Neuron (in vitro differentiated cells): ENCODE results near the gene SPRN.
"Not testable (repeated sequence)": the region's sequence is repeated elsewhere in the genome, so short reads cannot be mapped to it uniquely, and the experiment has no call there.

Experiments used
- H2AFZ ChIP-seq: one replicate; pipeline ENCODE4 v1.6.1; 2013; ENCODE audit warnings: low read depth, mild to moderate bottlenecking, inconsistent platforms, low read length, moderate library complexity
- H3K27me3 ChIP-seq: one replicate; pipeline ENCODE4 v1.6.1; 2013; ENCODE audit warnings: low read length; ENCODE audit not compliant: insufficient read depth
- H3K36me3 ChIP-seq: one replicate; pipeline ENCODE4 v1.6.1; 2013; ENCODE audit warnings: low read length; ENCODE audit not compliant: insufficient read depth
- H3K4me1 ChIP-seq: one replicate; pipeline ENCODE4 v1.6.1; 2013; ENCODE audit warnings: low read length; ENCODE audit not compliant: insufficient read depth
- H3K4me3 ChIP-seq: 2 replicates; pipeline ENCODE4 v1.5.1; 2013; ENCODE audit warnings: mild to moderate bottlenecking, low read length, moderate library complexity
- H3K9me3 ChIP-seq: one replicate; pipeline ENCODE4 v1.6.1; 2013; ENCODE audit warnings: low read length

SPRN gene

DNA sequence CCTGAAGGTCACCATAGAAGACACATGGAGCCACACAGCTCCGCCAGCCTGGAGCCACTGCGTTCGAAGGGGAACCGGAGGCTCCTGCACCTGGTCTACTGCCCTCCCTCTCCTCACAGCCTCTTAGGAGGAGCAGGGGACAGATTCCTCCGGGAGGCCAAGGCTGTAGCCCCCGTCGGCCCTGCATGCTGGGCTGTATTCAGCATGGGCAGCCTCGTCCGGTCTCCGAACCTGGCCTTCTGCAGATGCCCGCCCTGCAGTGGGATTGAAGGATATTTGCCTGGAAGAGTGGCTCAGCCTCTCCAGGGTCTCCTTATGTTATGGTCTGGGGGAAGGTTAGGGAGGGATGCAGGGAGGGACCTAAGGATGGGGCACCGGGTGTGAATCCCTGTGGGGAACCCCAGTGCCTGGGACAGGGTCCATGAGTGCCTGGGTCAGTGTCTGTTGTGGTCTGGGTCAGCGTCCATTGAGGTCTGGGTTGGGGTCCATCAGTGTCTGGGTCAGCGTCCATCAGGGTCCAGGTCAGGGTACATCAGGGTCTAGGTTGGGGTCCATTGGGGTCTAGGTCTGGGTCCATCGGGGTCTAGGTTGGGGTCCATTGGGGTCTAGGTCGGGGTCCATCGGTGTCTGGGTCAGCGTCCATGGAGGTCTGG lies 16.3 kb upstream of the SPRN start:
- Histone ChIP-seq H2AFZ (no peak overlapping the region), H3K4me1 (no peaks in the 10 kb centered on the region), H3K27me3 (no peaks in the 10 kb centered on the region), H3K9me3 (peaks cover 5% of the 10 kb centered on the region), H3K4me3 (no peak overlapping the region), H3K36me3 (no peaks in the 10 kb centered on the region)

DNA sequence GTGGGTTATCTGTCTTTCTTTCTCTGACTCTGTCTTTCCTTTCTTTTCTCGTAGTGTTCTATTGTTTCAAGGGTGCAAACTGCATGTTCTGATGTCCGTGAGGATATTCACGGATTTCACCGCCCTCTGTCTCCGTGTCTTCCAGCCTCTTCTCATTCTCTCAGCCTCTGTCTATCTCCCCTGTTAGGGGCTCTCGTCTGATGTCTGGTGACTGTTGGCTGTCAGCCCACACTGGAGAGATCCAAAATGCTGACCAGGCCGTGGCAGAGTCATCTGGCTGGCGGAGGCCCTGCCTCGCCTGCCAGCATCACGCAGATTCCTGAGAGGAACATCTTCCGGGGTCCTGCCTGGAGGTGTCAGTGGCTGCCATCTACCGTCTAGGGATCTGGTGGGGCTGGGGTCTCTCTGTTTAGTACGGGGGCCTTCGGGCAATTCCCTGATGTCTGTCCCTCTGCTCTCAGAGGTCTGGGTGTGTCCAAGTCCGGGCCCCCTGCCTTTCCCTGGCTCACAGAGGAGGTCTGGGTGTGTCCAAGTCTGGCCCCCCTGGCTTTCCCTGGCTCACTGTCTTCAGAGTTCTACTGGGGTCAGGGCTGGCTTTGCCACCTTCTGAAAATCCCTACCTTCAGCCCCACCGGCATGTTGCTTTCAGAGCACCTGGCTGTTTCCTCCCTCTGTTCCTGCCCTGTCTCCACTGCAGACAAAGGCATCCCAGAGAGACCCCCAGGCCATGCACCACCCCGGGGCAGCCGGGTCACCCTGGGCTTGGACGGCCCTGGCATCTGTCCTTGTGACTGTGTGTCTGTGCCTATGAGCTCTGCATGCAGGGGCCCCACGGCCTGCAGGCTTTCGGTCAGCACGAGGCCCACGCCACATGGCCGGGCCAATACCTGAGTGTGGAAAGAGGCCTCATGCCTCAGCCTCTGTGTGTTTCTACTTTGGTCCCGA lies 15.4 kb upstream of the SPRN start:
- Histone ChIP-seq H3K36me3 (no peaks in the 10 kb centered on the region), H3K4me1 (no peaks in the 10 kb centered on the region), H2AFZ (no peak overlapping the region), H3K27me3 (no peaks in the 10 kb centered on the region), H3K4me3 (no peak overlapping the region), H3K9me3 (peaks cover 3% of the 10 kb centered on the region)

DNA sequence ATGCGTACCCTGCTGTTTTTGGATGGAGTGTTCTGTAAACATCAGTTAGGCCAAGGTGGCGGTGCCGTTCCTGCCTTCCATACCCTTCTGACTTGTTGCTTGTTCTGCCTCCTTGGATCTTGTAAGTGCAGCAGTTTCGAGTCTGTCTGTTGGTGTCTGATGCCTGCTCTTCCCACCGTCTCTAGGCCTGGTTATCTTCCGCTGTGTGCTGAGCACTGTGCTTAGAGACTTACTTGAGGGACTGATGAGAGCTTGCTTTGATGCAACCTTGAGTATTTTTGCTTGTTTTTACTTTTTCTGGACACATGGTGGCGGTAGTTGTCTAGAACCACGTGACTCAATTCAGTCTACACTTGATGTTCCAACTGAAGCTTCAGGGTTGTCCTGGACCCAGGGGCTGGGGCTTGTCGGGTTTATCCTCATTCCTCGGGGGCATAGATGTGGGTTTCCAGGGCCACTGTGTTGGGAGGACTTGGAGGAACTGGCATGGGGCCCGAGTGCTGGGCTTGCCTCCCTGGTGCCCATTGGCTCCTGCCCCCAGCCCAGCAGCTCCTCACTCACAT lies 14.4 kb upstream of the SPRN start:
- Histone ChIP-seq H3K4me1 (no peaks in the 10 kb centered on the region), H3K27me3 (no peaks in the 10 kb centered on the region), H3K9me3 (no peaks in the 10 kb centered on the region), H3K4me3 (no peak overlapping the region), H2AFZ (no peak overlapping the region), H3K36me3 (no peaks in the 10 kb centered on the region)

DNA sequence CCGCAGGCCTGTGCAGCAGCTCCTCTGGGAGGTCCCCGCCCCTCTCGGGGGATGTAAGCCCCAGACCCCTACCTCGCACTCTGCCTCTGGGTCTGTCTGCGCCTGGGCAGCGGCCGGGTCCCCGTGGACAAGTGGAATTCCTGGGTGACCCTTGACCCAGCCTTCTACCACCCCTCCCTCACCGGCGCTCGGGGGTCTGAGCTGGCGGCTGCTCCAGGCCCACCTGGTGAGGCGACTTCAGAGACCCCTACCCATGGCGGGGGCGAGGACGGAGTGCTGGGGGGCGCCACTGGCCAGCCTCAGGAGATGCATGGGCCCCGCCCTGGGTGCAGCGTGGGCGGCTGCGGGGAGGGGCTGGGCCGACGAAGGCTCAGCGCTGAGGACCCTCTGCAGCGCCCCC lies 8.4 kb upstream of the SPRN start:
- H3K27me3 ChIP-seq, H3K36me3 ChIP-seq, H3K4me1 ChIP-seq, H2AFZ ChIP-seq, H3K4me3 ChIP-seq, H3K9me3 ChIP-seq: not testable (repeated sequence)

DNA sequence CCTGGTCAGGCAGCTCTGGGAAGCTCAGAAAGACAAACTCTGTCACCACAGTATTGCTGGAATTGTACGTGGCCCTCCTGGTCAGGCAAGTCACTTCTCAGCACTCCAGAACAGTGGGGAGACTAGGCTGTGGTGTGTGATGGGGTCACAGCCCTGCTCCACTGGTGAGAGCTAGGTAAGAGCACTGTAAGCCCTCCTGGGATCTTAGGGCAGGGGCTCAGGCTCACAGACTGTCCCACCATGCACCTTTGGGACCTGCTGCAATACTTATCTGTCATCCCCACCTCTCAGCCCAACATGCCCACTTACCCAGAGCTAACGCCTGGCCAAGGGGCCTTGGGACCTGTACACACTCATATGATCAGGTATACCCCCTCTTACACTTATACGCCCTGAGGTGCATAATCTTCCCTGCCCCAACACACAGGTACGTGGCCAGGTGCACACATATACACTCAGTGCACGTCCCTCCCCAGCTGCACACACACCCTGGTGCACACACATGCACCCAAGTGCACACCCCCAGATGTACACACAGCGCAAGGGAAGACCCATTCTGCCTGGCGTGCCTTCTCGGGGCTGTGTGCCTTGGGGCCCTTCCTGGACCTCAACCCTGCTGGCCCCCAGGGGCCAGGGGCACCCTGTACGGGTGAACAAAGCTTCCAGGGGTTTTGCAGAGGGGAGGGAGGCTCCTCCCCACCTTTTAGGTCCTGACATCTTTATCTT lies 7.6 kb upstream of the SPRN start:
- not testable (repeated sequence) for H3K36me3 ChIP-seq, H3K4me1 ChIP-seq, H3K9me3 ChIP-seq, H2AFZ ChIP-seq, H3K27me3 ChIP-seq, H3K4me3 ChIP-seq

DNA sequence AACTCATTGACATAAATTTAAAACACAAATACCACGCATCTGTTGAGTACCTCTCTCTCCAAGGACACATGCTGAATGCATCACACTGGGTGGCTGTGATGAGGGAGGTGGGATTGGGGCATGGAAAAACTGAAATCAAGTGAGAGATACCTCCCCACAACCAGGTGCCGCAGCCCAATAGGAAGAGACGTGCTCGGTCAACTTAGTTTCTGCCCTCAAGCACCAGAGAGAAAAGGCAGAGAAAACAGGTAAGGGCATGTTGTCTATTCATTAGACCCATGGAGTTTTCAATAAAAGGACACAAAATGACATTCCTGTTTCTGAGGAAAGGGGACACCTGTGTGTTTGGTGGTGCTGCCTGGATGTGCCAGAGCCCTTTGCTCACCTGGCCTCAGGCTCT lies 5.1 kb upstream of the SPRN start:
- not testable (repeated sequence) for H3K4me3 ChIP-seq, H3K36me3 ChIP-seq, H3K27me3 ChIP-seq, H2AFZ ChIP-seq, H3K4me1 ChIP-seq, H3K9me3 ChIP-seq

DNA sequence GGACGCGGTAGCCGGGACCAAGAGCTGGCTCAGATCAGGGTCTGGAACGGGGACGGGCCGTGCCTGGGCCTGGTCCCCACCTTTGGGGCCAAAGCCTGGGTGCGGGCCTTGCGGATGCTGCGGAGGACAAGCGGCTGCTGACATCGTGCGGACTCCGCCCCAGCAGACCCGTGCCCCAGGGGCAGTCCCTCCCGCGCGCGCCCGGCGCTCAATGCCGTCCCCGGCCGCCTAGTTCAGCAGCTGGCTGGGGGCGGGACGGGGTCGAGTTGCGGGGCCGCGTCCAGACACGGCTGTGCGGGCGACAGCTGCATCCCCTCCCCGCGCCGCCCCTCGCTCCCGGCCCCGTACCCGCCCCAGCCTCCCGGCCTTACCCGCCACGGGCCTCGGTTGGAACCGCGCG lies 323 bp downstream of the SPRN start:
- H3K9me3 ChIP-seq, H3K4me1 ChIP-seq, H2AFZ ChIP-seq, H3K4me3 ChIP-seq, H3K27me3 ChIP-seq: not testable (repeated sequence)
- H3K36me3 ChIP-seq = peaks cover 16% of the 10 kb centered on the region

DNA sequence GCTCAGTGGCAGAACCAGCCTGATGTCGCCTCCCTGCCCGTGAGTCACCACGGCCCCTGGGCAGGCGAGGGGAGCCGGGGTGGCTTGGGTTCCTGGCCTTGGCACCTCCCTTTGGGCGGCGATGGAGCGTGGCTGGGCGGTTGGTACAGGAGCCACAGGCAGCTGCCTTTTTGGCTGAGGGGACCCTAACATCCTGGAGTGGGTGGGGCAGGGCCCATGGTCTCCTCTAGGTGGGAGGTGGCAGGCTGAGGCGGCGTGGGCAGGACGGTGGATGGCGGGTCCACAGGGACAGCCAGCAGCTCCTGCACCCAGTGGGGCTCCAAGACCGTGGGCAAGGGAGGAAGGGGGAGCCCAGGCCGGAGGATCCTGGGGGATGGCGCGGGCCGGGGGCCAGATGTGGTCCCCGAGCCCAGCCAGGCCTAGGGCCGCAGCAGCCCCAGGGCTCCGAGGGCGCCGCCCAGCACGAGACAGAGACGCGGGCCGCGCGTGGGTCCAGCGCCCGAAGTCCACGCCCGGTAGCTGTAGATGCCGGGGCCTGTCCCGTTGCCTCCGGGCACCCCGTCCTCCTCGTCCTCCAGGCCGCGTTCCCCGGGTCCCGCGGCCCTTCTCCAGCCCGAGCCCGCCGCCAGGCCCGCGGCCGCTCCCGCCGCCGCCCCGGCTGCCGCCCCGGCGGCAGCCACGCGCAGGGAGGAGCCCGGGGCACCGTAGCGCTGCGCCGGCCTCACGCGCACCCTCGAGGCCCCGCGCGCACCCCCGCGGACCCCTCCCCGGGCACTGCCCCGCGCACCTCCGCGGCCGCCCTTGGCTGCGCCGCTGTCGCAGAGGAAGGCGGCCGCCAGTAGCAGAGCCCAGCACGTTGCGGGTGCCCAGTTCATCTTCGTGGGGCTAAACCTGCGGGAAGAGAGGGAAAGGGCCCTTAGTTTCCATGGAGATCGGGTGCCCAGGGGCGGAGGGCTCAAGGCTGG lies 1.3 kb downstream of the SPRN start:
- Histone ChIP-seq H3K36me3 (peaks cover 23% of the 10 kb centered on the region), H3K4me3 (no peak overlapping the region), H3K9me3 (peaks cover 2% of the 10 kb centered on the region), H3K27me3 (no peaks in the 10 kb centered on the region), H3K4me1 (no peaks in the 10 kb centered on the region), H2AFZ (no peak overlapping the region)

DNA sequence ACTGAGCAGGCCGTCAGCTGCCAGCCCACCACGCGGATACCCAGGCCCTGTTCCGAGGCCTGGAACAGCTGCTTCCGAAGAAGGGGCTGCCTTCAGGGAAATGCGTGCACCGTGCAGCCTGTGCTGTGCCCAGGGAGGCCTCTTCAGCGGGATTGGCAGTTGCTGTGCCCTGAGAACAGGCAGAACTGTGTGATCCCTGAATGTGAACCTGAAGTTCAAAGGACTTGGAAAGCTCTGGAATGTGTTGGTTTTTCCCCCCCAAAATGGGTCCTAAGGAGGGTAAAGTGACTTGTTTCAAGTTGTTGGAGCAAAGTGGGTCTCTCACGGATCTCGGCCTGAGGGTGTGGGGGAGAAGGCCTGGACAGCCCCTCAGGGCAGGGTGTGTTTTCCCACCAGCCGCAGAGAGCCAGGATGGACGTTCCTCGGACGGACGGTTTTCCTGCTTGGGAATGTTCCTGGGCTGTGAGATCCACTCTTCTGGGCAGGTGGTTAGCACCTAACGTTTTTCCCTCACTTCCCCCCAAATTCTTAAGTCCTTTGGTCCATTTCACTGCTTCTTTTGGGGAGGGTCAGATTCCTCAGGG lies 2.1 kb downstream of the SPRN start:
- Histone ChIP-seq H3K4me3 (no peak overlapping the region), H3K36me3 (peaks cover 23% of the 10 kb centered on the region)

DNA sequence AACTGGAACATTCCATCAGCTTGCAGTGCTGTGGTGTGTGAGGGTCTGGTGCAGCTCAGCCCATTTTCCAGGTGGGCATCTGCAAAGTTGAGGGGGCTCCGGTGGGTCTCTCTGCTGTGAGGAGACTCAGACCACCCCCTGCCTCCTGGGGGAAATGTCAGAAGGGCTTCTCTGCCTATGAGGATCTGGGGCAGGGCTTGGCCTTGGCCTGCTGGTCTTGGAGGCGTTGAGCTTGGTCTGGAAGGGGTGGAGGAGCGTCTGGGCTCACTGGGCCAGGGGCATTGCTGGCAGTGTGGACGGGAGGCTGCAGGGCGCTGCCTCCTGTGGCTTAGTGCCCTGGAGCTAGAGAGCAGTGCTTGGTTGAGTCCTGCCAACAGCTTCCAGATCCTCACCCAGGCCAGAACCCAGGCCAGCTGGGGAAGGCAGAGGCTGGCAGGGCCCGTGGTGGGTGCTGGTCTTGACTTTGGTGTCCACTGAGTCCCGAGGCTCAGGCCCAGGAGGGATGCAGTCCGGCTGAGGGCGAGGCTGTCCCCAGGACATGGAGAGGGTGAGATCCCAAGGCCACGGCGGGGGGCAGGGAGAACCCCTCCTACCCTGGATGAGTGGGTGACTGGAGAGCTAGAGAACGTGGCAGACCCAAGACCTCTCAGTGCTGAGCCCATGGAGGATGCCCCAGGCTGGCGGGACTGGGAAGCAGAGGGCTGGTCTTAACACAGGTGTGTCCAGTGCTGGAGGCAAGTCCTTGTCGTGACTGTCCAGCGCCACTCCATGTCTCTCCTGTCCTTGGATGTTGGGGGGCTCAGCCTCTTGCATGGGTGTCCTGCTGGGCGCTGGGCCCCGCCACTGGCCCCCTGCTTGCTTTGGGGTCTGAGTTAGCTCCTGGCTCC lies 2.8 kb downstream of the SPRN start:
- peaks cover 23% of the 10 kb centered on the region for H3K36me3 ChIP-seq
- H2AFZ ChIP-seq = no peak overlapping the region
- H3K4me1 ChIP-seq = no peaks in the 10 kb centered on the region
- H3K27me3 ChIP-seq = no peaks in the 10 kb centered on the region
- peaks cover 2% of the 10 kb centered on the region for H3K9me3 ChIP-seq
- no peak overlapping the region for H3K4me3 ChIP-seq

More for the DNA sequence above, 2.1 kb downstream of the SPRN start:
- Histone ChIP-seq H2AFZ (no peak overlapping the region), H3K27me3 (no peaks in the 10 kb centered on the region), H3K9me3 (peaks cover 2% of the 10 kb centered on the region), H3K4me1 (no peaks in the 10 kb centered on the region)

DNA sequence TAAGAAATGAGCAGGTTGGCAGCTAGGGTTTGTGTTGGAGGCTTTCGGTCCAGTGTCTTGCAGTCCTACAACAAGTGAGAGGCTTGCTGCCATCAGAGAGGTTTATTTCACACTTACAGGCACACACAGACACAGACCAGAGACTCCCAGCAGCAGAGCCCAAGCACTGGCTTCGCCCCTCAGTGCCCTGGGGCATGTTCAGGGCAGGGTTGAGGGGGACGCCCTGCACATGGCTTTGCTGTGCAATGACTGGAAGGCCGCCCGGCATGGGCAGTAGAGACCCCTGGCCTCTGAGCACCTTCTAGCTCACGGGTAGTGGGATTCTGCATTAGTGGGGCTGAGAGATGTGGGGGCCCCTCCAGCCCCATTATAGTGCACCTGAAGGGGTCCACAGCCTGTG lies 3.8 kb downstream of the SPRN start:
- Histone ChIP-seq H3K27me3 (no peaks in the 10 kb centered on the region), H3K9me3 (peaks cover 6% of the 10 kb centered on the region), H3K4me3 (no peak overlapping the region), H3K4me1 (no peaks in the 10 kb centered on the region), H2AFZ (no peak overlapping the region), H3K36me3 (peaks cover 29% of the 10 kb centered on the region)
